ENCODE data around the gene SDC3.

The SDC3 gene

DNA sequence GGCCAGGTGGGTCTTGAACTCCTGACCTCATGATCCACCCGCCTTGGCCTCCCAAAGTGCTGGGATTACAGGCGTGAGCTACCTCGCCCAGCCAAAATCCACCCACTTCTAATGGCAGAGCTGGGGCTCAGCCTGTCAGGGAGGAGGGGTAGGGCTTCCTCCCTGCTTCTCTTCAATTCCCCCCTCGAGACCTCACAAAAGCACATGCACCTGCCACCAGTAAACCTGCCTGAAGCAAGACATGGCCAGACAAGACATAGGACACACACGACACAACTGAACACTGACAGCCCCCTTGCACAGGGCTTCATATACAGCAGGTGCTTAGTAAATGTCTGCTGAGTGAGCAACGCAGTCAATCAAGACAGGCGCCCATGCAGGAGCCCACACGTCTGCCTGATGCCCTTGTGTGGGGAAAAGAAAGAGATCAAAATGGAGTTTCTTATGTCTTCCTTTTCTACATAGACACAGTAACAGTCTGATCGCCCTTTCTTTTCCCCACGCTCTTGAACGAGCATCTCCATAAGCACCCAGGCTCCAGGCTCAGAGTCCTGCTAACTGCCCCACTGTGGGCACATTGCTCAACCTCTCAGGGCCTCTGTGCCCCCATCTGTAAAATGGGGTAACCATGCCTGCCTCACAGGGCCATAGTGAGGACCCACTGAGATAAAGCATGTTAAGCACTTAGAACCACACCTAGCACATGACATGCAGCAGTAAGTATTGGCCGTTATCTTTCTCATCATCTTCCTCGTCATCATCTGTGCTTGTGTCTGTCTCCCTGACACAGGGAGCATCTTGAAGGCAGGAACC lies 8.8 kb downstream of the SDC3 start:
- no peak for TF ChIP-seq SIN3A (IDR thresholded peaks at IDR 0.05; ENCODE audit: borderline replicate concordance, insufficient read depth, low read length)
- TF ChIP-seq REST (IDR thresholded peaks at IDR 0.05; ENCODE audit: insufficient read depth in 1 of 2, low read depth in 2 of 2, low read length in 2 of 2), result no peak
- no peak for TF ChIP-seq POLR2AphosphoS5 (IDR thresholded peaks at IDR 0.05; ENCODE audit: low read depth, low read length)
- no peak for TF ChIP-seq FOXP2 (optimal IDR thresholded peaks at IDR 0.05; ENCODE audit: borderline replicate concordance, extremely low read depth, extremely low read length, insufficient read depth)
- TF ChIP-seq TAF1 (IDR thresholded peaks at IDR 0.05; ENCODE audit: borderline replicate concordance, insufficient read depth, low read length), result no peak

DNA sequence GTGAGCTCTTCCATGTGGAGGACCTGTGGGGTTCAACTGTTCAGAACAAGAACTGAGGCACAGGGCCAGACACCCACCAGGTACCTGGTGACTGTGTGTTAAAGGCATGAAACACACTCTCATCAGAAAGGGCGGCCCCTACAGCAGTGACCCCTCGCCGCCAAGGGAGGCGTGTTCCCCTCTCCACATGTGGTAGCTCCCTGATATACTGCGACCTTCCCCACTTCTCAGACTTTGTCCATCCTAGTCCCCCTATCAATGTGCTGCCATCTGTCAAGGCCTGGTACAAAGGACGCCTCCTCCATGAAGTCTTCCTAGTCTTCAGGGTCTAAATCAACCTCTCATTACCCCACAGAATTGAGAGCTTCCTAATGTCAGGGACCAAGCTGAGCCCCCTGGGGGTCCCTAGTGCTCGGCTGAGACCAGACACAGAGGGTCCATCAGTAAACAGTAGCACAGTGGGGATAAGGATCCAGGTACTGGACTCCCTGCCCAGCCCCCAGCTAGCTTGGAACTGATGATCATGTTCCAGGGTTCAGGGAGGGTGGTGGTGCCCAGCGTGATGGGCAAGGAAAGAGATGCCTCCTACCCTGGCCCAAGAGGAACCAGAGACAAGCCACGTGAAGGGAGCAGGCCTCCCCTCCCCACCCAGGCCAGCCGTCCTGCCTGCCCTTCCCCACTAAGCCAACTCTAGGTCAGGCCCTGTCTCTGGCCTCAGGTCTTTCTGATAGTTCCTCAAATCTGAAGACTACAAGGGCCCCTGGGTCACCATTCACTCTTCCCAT lies 10.3 kb downstream of the SDC3 start:
- no peak for TF ChIP-seq TAF1 (IDR thresholded peaks at IDR 0.05; ENCODE audit: borderline replicate concordance, insufficient read depth, low read length)

GRCh38 chr1:30896905-30897304 lies 11.7 kb downstream of the SDC3 start:
- TF ChIP-seq REST (IDR thresholded peaks at IDR 0.05; ENCODE audit: insufficient read depth in 1 of 2, low read depth in 2 of 2, low read length in 2 of 2) (no peak), POLR2AphosphoS5 (IDR thresholded peaks at IDR 0.05; ENCODE audit: low read depth, low read length) (no peak), SIN3A (IDR thresholded peaks at IDR 0.05; ENCODE audit: borderline replicate concordance, insufficient read depth, low read length) (no peak), FOXP2 (optimal IDR thresholded peaks at IDR 0.05; ENCODE audit: borderline replicate concordance, extremely low read depth, extremely low read length, insufficient read depth) (no peak), TAF1 (IDR thresholded peaks at IDR 0.05; ENCODE audit: borderline replicate concordance, insufficient read depth, low read length) (no peak)

- TF ChIP-seq TAF1 (IDR thresholded peaks at IDR 0.05; ENCODE audit: borderline replicate concordance, insufficient read depth, low read length), result no peak
- no peak for TF ChIP-seq POLR2AphosphoS5 (IDR thresholded peaks at IDR 0.05; ENCODE audit: low read depth, low read length)
- no peak for TF ChIP-seq REST (IDR thresholded peaks at IDR 0.05; ENCODE audit: insufficient read depth in 1 of 2, low read depth in 2 of 2, low read length in 2 of 2)
- TF ChIP-seq SIN3A (IDR thresholded peaks at IDR 0.05; ENCODE audit: borderline replicate concordance, insufficient read depth, low read length), result no peak
- no peak for TF ChIP-seq FOXP2 (optimal IDR thresholded peaks at IDR 0.05; ENCODE audit: borderline replicate concordance, extremely low read depth, extremely low read length, insufficient read depth)
Observed at GRCh38 chr1:30895944-30896660, 12.5 kb downstream of the SDC3 start.

GRCh38 chr1:30895382-30895943 lies 13.1 kb downstream of the SDC3 start:
- TF ChIP-seq REST (IDR thresholded peaks at IDR 0.05; ENCODE audit: insufficient read depth in 1 of 2, low read depth in 2 of 2, low read length in 2 of 2) (no peak), FOXP2 (optimal IDR thresholded peaks at IDR 0.05; ENCODE audit: borderline replicate concordance, extremely low read depth, extremely low read length, insufficient read depth) (no peak), POLR2AphosphoS5 (IDR thresholded peaks at IDR 0.05; ENCODE audit: low read depth, low read length) (no peak), SIN3A (IDR thresholded peaks at IDR 0.05; ENCODE audit: borderline replicate concordance, insufficient read depth, low read length) (no peak), TAF1 (IDR thresholded peaks at IDR 0.05; ENCODE audit: borderline replicate concordance, insufficient read depth, low read length) (no peak)

All from PFSK-1 (cell line).